ENCODE measurements around the gene LIPC.

- no peak for TF ChIP-seq POLR2A (IDR thresholded peaks at IDR 0.05)
- no peak for TF ChIP-seq CTCF (IDR thresholded peaks at IDR 0.05)
Measured at GRCh38 chr15:58425834-58426233, 6.0 kb upstream of the LIPC start.

Measured in thyroid gland (tissue), 4 donors.